ENCODE results near the gene HACD1. TPM values are rescaled to one million over a fixed set of nuclear protein-coding genes. Genes with fewer than 3 reads are reported as not detected.

HACD1 gene
- total RNA-seq = 10 to 100 TPM; 12.1 to 35.3 TPM

DNA sequence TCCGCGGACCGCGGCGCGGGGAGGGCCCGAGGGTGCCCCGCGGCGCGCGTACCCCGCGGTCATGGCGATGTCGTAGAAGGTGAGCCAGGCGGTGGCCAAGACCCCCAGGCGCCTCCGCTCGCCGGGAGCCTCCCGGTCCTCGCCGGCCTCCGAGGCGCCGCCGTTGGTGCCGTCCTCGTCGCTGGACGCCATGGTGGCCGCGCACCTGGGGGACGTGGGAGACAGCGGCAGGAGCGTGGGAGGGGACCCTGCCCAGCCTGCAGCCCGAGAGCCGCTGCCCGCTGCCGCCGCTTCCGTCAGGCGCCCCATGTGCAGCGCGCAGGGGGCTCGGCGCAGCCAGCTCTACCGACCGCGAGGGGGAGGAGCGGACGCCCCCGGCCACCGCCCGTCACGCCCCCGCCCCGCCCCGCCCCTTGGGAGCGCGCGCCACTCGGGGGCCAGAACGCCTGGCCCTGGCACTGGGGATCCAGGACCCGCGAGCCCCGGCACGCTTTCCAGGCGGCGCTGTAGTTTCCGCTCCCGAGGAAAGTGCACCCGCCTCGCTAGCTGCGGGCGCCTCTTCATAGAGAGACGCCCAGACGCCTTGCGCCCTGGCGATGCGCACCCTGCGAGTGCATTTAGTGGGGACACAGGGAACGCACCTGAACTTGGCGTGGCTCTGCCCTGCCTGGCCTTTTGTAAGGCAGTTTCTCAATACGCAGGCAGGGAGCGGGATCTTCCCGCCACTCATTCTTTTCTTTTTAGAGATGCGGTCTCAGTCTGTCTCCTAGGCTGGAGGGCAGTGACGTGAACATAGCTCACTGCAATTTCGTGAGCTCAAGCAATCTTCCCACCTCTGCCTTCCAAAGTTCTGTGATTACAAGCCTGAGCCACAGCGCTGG lies at the start of gene HACD1:
HACD1 (minus strand) TSS at position 344 of the 881 bp plus-strand sequence; CDS start at position 309, 35 bp downstream.
- Histone ChIP-seq H3K4me1 (replicated peaks) (no peaks in the 10 kb centered on the region), H3K27me3 (replicated peaks; ENCODE audit: insufficient read depth) (no peaks in the 10 kb centered on the region), H3K27ac (peak within 1 kb of the TSS; percentile 90 to 94), H3K9me3 (no peaks in the 10 kb centered on the region), H3K36me3 (no peaks in the 10 kb centered on the region), H3K4me3 (peak within 1 kb of the TSS; percentile 84 to 86)
- WGBS = under 1% methylated on average over 33 of the region's 92 CpGs
- TF ChIP-seq CTCF (IDR thresholded peaks at IDR 0.05) = peak in 1 of 4 experiments; percentile 26
- TF ChIP-seq POLR2A (IDR thresholded peaks at IDR 0.05) = no peak
- peak; percentile 37 for TF ChIP-seq POLR2AphosphoS5 (IDR thresholded peaks at IDR 0.05)
- peak; percentile 67 for DNase-seq (ENCODE audit: low spot score)
- intact Hi-C loops (cut with DNase I) = no loop called here

DNA sequence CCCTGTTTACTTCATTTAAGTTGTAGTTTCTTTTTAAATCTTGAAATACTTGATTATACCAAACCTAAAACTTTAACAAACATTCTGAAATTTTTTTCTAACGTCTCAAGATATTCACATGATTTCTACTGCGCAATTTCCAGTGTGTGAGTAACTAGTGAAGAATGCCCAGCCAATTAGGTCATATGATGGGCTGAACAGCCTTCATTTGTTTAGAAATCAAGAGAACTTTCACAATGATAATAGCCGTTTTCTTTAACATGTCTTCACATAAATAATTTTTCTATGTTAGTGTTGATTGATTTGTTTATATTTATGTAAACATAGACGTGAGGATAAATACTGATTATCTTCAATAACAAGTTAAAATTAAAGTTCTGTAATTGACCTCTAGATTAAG lies 48.6 kb upstream of the HACD1 start:
- no peak for TF ChIP-seq POLR2AphosphoS5 (IDR thresholded peaks at IDR 0.05)
- no peak for TF ChIP-seq CTCF (IDR thresholded peaks at IDR 0.05)
- no peak for TF ChIP-seq POLR2A (IDR thresholded peaks at IDR 0.05)
- no peaks in the 10 kb centered on the region for H3K27me3 ChIP-seq (replicated peaks; ENCODE audit: insufficient read depth)
- H3K9me3 ChIP-seq = no peaks in the 10 kb centered on the region
- DNase-seq (ENCODE audit: low spot score) = no peak
- H3K4me3 ChIP-seq = no peak overlapping the region
- intact Hi-C loops (cut with DNase I) = no loop called here
- H3K36me3 ChIP-seq = no peaks in the 10 kb centered on the region
- H3K27ac ChIP-seq = no peak overlapping the region
- H3K4me1 ChIP-seq (replicated peaks) = no peaks in the 10 kb centered on the region
- WGBS = 50% methylated on average over 4 of the region's 4 CpGs

GRCh38 chr10:17663450-17663849 lies 46.3 kb upstream of the HACD1 start:
- no peaks in the 10 kb centered on the region for H3K36me3 ChIP-seq
- H3K9me3 ChIP-seq = no peaks in the 10 kb centered on the region
- no peak overlapping the region for H3K27ac ChIP-seq
- intact Hi-C loops (cut with DNase I) = no loop called here
- 49% methylated on average over 1 of the region's 1 CpG for WGBS
- H3K4me3 ChIP-seq = no peak overlapping the region
- H3K27me3 ChIP-seq (replicated peaks; ENCODE audit: insufficient read depth) = no peaks in the 10 kb centered on the region
- no peaks in the 10 kb centered on the region for H3K4me1 ChIP-seq (replicated peaks)
- TF ChIP-seq POLR2A (IDR thresholded peaks at IDR 0.05) (no peak), POLR2AphosphoS5 (IDR thresholded peaks at IDR 0.05) (no peak), CTCF (IDR thresholded peaks at IDR 0.05) (no peak)
- DNase-seq (ENCODE audit: low spot score) = no peak

GRCh38 chr10:17662193-17663138 lies 45.3 kb upstream of the HACD1 start:
- Histone ChIP-seq H3K4me1 (replicated peaks) (no peaks in the 10 kb centered on the region), H3K27me3 (replicated peaks; ENCODE audit: insufficient read depth) (no peaks in the 10 kb centered on the region), H3K4me3 (no peak overlapping the region), H3K36me3 (no peaks in the 10 kb centered on the region), H3K9me3 (no peaks in the 10 kb centered on the region), H3K27ac (no peak overlapping the region)
- no peak for DNase-seq (ENCODE audit: low spot score)
- WGBS = 88% methylated on average over 2 of the region's 2 CpGs
- TF ChIP-seq POLR2AphosphoS5 (IDR thresholded peaks at IDR 0.05) (no peak), CTCF (IDR thresholded peaks at IDR 0.05) (no peak), POLR2A (IDR thresholded peaks at IDR 0.05) (no peak)
- intact Hi-C loops (cut with DNase I) = no loop called here

All from prostate gland (tissue), 2 donors.